Dermis blood vessel endothelial cell (primary cell): ENCODE results near the gene PSMC4. TPM values are rescaled to one million over a fixed set of nuclear protein-coding genes. Genes with fewer than 3 reads are reported as not detected.
A peak's percentile ranks its signal among the peaks of the same experiment; 100 is the strongest.

Source experiments
- DNase-seq: peaks from one replicate; pipeline ENCODE4 v3.0.0; 2010
- total RNA-seq: library from RNA; depleted of rRNA; stranded (reverse); fragments of >200 nt; gene quantifications from 2 replicates; pipeline ENCODE4 v1.2.3, GENCODE V29; 2014

The PSMC4 gene
- total RNA-seq, 1 donor from 2014 or later = 95.3 TPM

DNA sequence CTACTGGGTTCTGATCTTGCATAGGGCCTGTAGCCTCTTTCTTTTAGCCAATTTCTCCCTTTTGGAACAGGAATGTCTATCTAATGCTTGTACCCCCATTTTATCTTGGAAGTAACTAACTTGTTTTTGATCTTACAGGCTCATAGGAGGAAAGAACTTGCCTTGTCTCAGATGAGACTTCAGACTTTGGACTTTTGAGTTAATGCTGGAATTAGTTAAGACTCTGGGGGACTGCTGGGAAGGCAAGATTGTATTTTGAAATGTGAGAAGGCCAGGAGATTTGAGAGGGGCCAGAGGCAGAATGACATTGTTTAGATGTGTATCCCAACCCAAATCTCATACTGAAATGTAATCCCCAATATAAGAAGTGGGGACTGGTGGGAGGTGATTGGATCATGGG, 23.4 kb downstream of the PSMC4 start:
- no peak for DNase-seq

GRCh38 chr19:39995794-39996193, 24.8 kb downstream of the PSMC4 start:
- DNase-seq = no peak

DNA sequence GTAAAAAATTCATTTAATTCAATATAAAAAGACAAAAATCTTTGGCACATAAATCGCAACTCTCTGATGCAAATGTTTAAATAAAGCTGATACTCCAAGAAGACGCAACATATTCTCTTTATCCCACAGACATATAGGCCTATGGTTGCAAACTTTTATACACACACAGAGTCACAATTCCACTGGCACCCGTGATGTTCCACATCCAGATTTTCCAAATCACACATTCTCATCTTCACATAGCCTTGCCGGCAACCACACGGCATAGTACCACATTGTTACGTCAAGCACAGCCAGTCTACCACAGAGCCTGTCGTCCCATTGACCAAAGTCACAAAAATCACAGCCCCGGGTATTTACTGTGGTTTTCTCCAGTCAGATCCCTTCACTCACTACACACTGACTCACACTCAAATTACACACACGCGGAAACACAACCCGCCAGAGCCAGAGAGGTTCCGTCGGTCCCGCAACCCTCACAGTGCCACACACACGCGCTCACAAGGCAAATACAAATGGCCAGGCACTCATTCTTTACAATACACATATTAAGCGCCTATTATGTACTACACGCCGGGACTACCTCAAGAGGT, 25.3 kb downstream of the PSMC4 start:
- no peak for DNase-seq

- DNase-seq = peak; percentile 93
Measured at GRCh38 chr19:39996811-39997637, 26.1 kb downstream of the PSMC4 start, which contains the start of gene ZNF546. ZNF546 (plus strand) TSS chr19:39997060; CDS start chr19:39998327, 1,267 bp downstream.

- peak; percentile 13 for DNase-seq
Measured at GRCh38 chr19:39997638-39998216, 26.8 kb downstream of the PSMC4 start.

- DNase-seq = no peak
Measured at GRCh38 chr19:39998501-39998900, 27.5 kb downstream of the PSMC4 start.

DNA sequence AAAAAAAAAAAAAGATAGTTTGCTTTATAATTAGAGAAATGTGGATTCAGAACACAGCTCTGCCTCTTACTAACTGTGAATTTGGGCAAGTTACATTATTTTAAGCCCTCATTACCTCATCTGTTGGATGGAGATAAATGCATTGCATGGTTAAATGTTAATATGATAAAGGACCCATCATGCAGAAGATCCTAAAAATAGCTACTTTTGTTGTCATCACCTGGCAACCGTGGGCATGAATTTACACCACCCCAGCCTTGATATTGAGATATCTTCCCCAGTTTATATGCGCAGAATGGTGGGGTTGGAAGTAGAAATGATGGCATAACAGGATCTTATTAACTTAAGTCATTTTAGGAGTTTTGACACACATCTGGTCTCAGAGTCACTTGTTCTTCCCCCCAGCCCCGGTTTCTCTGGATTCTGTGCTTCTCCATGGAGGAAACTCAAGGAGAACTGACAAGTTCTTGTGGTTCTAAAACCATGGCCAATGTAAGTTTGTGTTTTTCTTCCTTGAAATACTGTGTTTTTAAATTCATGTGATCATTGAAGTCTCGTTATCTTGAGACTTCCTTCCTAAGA, 34.8 kb downstream of the PSMC4 start:
- DNase-seq = no peak

GRCh38 chr19:40006273-40006691, 35.3 kb downstream of the PSMC4 start:
- peak; percentile 95 for DNase-seq

DNA sequence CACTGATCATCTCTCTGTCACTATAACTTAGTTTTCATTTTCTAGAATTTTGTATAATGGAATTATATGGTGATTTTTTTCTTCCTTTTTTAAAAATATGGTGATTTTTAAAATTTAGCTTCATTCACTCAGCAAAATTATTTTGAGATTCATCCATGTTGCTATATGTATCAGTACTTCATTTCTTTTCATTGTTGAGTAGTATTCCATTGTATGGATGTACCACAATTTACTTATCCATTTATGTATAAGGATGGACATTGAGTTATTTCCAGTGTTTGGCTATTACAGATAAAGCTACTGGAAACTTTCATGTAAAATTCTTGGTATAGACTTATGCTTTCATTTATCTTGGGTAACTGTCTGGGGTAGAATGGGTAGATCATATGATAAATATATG, 38.7 kb downstream of the PSMC4 start:
- DNase-seq = no peak

DNA sequence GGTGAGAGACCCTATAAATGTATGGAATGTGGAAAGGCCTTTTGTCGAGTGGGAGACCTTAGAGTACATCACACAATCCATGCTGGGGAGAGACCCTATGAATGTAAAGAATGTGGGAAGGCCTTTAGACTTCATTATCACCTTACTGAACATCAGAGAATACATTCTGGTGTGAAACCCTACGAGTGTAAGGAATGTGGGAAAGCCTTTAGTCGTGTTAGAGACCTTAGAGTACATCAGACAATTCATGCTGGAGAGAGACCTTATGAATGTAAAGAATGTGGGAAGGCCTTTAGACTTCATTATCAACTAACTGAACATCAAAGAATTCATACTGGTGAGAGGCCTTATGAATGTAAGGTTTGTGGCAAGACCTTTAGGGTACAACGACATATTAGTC, 43.0 kb downstream of the PSMC4 start:
- DNase-seq = no peak

- DNase-seq = no peak
Measured at GRCh38 chr19:40023969-40024368, 53.0 kb downstream of the PSMC4 start.

DNA sequence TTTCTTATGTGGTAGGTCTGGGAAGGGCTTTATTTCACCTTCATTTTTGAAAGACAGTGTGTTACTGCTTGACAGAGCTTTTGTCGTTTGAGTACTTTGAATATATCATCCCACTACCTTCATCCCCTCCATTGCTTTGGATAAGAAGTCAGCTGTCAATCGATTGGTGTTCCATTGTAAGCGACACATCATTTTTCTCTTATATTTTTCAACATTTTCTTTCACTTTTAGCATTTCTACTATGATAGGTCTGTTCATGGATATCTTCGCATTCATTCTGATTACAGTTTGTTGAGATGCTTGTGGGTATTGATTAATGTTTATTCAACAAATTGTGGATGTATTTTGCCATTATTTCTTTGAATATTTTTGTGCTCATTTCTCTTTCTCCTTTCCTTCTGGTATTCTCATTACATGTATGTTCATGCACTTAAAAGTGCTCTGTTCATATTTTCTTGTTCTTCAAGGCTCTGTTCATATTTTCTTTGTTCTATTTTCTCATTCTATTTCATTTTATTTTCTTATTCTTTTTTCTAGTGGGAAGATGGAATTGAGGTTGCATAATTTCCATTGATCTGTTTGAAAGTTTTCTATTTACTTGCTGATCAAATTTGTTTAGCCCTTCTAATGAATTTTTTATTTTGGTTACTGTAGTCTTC, 55.1 kb downstream of the PSMC4 start:
- no peak for DNase-seq

GRCh38 chr19:40026597-40026970, 55.6 kb downstream of the PSMC4 start:
- no peak for DNase-seq

Other genes with a start within 250 kb of the PSMC4 start
- gene CLC, start 233.1 kb upstream of the PSMC4 start, total RNA-seq = not detected in 2 replicates
- not detected in 2 replicates for gene LEUTX, start 192.3 kb upstream of the PSMC4 start, total RNA-seq
- gene DYRK1B, start 137.0 kb upstream of the PSMC4 start, total RNA-seq = 21.4 and 37.2 TPM in 2 replicates
- gene FBL, start 124.8 kb upstream of the PSMC4 start, total RNA-seq = 141 and 233 TPM in 2 replicates
- 0.17 and 0.74 TPM in 2 replicates for gene FCGBP, start 36.5 kb upstream of the PSMC4 start, total RNA-seq
- gene ZNF546, start 25.9 kb downstream of the PSMC4 start, total RNA-seq = 6.3 and 7.8 TPM in 2 replicates
- 13.8 and 15.8 TPM in 2 replicates for gene ZNF780B, start 85.1 kb downstream of the PSMC4 start, total RNA-seq
- gene ZNF780A, start 119.8 kb downstream of the PSMC4 start, total RNA-seq = 10.7 and 17.5 TPM in 2 replicates
- 6.5 and 8.8 TPM in 2 replicates for gene MAP3K10, start 220.3 kb downstream of the PSMC4 start, total RNA-seq
- not detected in 2 replicates for gene TTC9B, start 247.2 kb downstream of the PSMC4 start, total RNA-seq